ENCODE measurements around the gene CZIB. TPM values are rescaled to one million over a fixed set of nuclear protein-coding genes. Genes with fewer than 3 reads are reported as not detected.

The CZIB gene
- total RNA-seq, 1 donor from 2014 or later = 72.7 TPM

DNA sequence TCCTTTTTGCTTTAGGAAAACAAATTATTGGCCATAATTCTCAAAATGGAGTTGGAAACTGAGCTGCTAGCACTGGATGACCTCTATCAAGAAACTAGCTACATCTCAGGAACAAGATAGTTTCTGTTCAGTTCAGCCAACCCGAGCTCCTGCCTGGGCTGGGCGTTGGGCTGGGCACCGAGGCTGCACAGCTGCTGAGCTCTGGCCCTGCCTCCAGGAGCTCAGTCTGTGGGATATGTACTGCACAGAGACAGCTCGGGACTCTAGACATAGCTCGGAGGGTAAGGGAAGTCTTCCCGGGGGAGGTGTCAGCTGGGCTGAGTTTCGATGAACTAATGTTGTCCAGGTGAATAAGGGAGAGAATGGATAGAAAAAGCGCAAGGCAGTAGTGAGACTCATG, 53.5 kb downstream of the CZIB start:
- no peaks in the 10 kb centered on the region for H3K9me3 Mint-ChIP-seq
- no peak for DNase-seq (ENCODE audit: extremely low spot score, unreplicated experiment)
- H3K4me3 Mint-ChIP-seq = no peak overlapping the region
- TF ChIP-seq, protein P1, sequence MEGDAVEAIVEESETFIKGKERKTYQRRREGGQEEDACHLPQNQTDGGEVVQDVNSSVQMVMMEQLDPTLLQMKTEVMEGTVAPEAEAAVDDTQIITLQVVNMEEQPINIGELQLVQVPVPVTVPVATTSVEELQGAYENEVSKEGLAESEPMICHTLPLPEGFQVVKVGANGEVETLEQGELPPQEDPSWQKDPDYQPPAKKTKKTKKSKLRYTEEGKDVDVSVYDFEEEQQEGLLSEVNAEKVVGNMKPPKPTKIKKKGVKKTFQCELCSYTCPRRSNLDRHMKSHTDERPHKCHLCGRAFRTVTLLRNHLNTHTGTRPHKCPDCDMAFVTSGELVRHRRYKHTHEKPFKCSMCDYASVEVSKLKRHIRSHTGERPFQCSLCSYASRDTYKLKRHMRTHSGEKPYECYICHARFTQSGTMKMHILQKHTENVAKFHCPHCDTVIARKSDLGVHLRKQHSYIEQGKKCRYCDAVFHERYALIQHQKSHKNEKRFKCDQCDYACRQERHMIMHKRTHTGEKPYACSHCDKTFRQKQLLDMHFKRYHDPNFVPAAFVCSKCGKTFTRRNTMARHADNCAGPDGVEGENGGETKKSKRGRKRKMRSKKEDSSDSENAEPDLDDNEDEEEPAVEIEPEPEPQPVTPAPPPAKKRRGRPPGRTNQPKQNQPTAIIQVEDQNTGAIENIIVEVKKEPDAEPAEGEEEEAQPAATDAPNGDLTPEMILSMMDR (conservative IDR thresholded peaks at IDR 0.05) = no peak
- H3K36me3 Mint-ChIP-seq = no peaks in the 10 kb centered on the region
- H3K4me1 Mint-ChIP-seq (ENCODE audit: unreplicated experiment) = no peaks in the 10 kb centered on the region
- H3K27me3 Mint-ChIP-seq = peaks cover 11% of the 10 kb centered on the region
- no peak overlapping the region for H3K27ac Mint-ChIP-seq

DNA sequence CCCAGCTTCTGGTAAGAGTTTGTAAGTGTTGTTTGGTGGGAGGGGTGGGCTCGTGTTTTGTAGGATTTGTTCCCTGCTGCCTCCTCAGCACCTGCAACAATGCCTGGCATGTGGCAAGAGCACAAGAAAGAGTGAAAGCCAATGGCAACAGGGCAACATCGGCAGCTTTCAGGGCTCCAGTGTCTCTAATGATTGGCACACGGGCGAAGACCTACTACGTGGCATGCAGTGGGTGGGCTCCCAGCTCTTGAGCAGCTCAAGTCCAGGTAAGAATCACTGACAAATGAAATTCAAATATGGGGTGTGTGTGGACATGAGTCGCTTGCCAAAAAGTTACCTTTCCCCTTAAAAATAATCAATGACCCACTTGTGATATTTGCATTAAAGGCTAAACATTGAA, 54.1 kb downstream of the CZIB start:
- Mint-ChIP-seq H3K27ac (no peak overlapping the region), H3K27me3 (peaks cover 11% of the 10 kb centered on the region), H3K9me3 (no peaks in the 10 kb centered on the region), H3K4me1 (ENCODE audit: unreplicated experiment) (no peaks in the 10 kb centered on the region), H3K36me3 (no peaks in the 10 kb centered on the region), H3K4me3 (no peak overlapping the region)
- TF ChIP-seq, protein P1 (conservative IDR thresholded peaks at IDR 0.05) = no peak
- no peak for DNase-seq (ENCODE audit: extremely low spot score, unreplicated experiment)

DNA sequence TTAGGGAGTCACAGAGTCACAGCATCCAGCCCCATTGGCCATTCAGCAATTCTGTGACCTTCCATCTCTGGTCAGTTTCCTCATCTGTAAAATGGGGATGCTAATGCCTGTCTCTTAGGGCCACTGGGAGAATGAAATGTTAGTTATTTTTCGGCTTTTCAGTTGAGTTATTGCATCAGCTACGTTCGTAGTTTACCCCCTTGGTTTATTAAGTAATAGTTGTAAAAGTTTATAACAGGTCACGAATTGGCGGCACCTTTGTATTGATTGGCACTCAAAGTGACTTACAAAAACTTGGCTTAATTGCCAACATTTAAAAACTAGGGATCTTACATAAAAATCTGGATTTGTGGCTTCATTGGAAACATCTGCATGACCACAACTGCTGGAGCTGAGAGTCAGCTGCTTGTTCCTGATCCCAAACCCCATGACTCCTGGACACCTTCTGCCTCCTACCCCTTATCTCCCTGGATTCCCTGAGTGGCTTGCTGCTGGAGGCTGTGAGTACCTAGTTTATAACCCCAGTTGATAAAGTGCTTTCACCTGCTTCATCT, 54.9 kb downstream of the CZIB start:
- TF ChIP-seq, protein P1 (conservative IDR thresholded peaks at IDR 0.05) = no peak
- H3K36me3 Mint-ChIP-seq = no peaks in the 10 kb centered on the region
- H3K27me3 Mint-ChIP-seq = peaks cover 11% of the 10 kb centered on the region
- H3K4me3 Mint-ChIP-seq = no peak overlapping the region
- H3K4me1 Mint-ChIP-seq (ENCODE audit: unreplicated experiment) = no peaks in the 10 kb centered on the region
- no peaks in the 10 kb centered on the region for H3K9me3 Mint-ChIP-seq
- no peak overlapping the region for H3K27ac Mint-ChIP-seq
- no peak for DNase-seq (ENCODE audit: extremely low spot score, unreplicated experiment)

Other genes starting within 250 kb of the CZIB start
- 2.8 and 3.2 TPM in 2 replicates for gene PODN, start 158.4 kb downstream of the CZIB start, total RNA-seq (ENCODE audit: low replicate concordance)
- gene SLC1A7, start 78.0 kb downstream of the CZIB start, total RNA-seq (ENCODE audit: low replicate concordance) = not detected in 2 replicates
- 26.8 and 28.2 TPM in 2 replicates for gene CPT2, start 23.8 kb downstream of the CZIB start, total RNA-seq (ENCODE audit: low replicate concordance)
- 50.4 and 55.0 TPM in 2 replicates for gene MAGOH, start 17.9 kb upstream of the CZIB start, total RNA-seq (ENCODE audit: low replicate concordance)
- gene LRP8, start 107.4 kb upstream of the CZIB start, total RNA-seq (ENCODE audit: low replicate concordance) = 7.1 and 16.5 TPM in 2 replicates
- not detected in 2 replicates for gene DMRTB1, start 238.8 kb upstream of the CZIB start, total RNA-seq (ENCODE audit: low replicate concordance)